Stimulated activated CD8-positive, alpha-beta memory T cell treated with anti-CD3 and anti-CD28 coated beads, Interleukin-7, amount 100 ng/mL, for 24 hours (primary cell): ENCODE data around the gene TEX53.

ENCODE experiments used
- DNase-seq: peaks from one replicate; pipeline ENCODE4 v3.0.0-alpha.2; 2020; ENCODE audit warnings: low read depth

Gene TEX53

DNA sequence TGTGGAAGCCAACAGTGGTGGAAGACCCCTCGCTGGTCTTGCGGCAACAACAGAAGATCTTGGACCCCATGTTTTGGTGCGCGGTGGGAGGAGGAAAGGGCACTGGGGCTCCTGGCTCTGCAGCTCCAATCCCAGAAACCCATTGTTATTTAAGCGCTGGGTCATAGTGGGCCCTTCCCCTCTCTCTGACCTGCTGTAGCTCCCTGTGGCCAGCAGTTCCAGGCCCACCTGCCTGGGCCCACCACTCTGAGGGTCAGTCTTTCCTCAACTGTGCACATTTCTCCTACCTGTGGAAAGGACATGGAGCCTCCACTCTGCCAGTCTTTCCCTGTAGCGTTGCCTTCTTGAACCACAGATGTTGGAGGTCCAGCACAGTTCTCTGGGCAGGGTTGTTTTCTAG, at the start of gene TEX53:
Gene TEX53 (minus strand): TSS at position 101 of the 400 bp plus-strand sequence. CDS start 31 bp downstream, at position 70.
- no peak for DNase-seq

DNA sequence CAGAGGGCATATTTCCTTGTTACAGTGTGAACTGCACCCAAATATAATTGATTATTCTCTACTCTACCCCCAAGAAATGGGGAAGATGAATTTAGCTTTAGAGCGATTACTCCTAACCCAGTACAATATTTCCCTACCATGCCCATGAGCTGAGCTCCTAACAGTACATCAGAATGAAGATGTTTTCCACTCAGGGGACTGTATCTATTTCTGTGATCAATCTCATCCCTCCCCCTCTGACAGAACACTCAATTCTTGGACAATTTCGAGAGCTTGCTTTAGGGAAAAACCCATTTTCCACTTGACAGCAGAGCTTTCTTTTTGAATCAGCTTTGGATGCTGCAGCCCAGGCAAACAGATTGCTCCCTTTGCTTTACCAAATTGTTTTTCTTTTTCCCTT, 49.1 kb upstream of the TEX53 start:
- DNase-seq = no peak

DNA sequence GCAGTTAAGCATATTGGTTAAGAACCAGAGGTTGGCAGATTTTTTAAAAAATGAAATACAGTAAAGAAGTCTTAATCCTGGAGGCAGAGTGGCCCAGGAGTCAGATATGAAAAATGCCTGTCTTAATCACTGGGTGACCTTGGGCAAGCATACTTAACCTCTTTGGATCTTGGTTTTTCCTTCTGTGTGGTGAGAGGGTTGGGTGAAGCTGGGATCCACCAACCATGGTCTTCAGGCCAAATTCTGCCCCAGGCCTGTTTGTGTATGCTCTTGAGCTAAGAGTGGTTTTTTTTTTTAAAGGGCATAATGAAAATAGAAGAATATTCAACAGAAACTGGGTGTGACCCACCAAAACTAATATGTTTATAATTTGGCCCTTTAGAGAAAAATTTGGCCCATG, 44.4 kb upstream of the TEX53 start:
- DNase-seq = no peak

DNA sequence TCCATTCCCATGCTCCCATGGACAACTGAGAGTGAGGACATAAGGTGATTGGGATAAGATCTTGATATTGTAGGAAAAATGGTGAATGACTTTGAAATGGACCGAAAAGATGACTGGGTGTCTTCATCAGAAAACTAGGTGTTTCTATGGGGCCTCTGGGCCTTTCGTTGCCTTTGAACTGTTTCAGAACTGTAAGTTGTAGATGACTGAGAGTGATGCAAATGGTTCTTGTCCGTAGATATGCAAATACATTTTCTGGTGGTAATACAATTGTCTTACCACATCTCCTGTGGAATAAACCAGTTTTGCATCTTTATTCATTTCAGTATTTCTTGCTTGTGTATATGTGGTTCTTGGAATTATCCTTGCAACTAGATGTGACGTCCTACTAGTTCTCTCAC, 40.3 kb upstream of the TEX53 start:
- no peak for DNase-seq

DNA sequence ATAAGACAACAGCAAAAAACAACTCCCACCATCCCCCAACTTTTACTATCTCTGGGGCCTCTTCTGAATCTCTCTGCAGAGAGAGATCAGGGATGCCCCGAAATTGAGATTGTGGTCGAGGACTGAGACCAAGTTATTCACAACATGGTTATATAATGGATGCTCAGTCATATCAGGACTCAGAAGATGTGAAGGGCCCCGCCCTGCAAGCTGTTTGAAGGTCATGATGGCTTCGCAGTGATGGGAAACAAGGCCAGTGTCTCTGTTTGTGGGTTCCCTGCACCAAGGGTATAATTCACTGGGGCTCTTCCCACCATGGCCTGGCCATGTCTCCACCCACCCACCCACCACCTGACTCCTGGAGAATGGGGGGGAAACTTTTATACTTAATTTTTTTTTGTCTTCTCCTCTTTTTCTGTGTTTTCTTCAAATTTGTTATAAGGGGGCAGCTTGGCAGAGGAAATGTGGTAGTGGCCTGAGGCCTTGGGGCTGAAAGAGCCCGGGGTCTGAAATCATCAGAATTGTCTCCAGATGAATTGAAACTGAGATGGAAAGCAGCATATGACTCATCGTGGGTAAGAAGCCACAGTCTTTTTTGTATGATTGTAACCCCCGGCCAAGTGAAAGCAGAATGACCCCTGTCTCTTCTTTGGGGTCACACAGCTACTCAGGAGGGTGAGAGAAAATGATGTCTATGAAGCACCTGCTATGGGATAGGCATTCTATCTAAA, 39.4 kb upstream of the TEX53 start:
- no peak for DNase-seq

DNA sequence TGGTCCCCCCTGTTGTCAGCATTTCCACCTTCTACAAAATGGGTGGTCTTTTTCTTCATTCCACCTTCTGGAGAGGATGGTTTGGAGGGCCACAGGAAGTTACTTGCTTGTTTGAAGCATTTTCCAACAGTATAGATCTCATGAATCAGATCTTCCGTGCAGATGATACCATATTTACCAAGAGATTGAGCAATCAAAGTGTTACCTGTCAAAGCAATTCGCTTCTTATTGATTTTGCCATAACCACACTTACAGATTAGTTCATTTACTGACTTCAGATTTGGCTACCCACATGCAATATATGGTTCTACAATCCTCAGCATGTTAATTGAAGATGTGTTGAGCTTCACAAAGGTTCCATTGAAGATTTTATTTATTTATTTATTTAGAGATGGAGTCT, 38.3 kb upstream of the TEX53 start:
- no peak for DNase-seq

DNA sequence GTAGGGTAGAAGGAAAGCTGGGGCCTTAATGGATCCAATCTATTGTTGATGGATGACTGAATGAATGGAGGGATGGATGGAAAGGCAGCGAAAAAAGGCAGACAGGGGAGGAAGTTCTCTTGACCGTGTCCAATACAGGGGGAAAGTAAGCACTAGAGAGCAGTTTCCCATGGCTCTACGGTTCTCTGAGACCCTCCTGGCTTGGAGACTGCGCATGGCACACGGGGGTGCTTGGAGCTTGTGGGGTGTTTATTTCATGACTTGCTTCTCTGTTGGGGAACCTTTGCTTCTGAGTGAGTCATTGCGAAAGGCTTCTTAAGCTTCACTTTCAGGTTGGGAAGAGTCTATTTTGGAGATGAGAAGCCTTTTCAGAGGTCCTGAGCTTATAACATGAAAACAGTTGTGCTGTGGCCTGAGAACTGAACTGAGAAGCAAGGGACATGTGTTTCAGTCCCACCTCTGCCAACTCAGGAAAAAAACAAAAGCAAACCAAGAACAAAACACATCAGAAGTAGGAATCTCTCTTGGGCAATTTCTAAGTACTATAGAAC, 37.2 kb upstream of the TEX53 start:
- DNase-seq = no peak

DNA sequence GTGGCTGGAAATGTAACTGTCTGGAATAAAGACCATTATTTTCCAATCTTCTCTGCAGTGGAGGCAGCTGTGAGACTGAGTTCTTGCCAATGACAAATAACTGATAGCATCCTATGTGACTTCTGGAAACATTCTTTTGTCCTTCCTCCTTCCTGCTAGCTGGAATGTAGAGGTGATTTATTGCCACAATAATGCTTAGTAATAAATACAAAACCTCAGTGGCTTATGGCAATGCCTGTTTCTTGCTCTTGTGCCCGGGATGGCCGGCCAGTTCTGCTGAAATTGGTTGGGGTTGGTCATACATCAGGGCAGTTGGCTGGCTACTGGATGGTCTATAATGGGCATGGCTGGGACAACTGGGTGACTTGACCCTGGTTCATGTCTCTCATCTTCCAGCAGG, 36.5 kb upstream of the TEX53 start:
- DNase-seq = no peak

DNA sequence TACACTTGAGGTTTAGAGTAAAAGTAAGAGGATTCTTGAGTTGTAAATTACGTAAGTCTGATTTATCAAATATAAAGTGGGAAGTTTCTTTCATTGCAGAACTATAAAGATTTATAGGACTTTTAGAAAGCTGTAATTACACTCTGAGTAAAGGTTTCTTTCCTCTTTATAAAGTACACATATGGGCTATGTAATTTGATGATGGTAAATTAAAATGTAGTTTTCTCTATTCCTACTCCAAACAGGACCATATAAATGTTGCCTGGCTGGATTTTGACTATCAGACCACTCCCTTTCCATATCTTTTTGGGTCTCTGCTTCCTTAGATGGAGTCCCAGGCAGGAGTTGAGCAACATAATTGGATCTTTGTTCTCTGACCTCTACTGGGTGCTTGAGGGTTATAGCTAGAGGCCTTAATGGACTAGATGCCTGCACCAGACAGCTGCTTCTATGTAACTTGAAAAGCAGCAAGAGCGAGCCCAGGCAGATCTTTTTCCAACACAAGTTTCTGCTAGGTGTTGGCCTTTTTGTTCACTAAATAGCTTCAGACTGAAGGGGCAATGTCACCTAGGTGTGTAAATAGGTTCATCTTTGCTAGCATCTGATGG, 35.7 kb upstream of the TEX53 start:
- DNase-seq = no peak

DNA sequence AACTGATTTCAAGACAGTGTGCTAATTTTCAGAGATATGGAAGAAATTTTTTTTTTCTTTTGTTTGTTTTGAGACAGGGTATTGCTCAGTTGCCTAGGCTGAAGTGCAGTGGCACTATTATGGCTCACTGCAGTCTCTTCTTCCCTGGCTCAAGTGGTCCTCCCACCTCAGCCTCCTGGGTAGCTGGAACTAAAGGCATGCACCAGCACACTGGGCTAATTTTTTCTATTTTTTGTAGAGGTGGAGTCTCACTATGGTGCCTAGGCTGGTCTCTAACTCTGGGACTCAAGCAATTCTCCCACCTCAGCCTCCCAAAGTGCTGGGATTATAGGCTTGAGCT, 34.3 kb upstream of the TEX53 start:
- no peak for DNase-seq

DNA sequence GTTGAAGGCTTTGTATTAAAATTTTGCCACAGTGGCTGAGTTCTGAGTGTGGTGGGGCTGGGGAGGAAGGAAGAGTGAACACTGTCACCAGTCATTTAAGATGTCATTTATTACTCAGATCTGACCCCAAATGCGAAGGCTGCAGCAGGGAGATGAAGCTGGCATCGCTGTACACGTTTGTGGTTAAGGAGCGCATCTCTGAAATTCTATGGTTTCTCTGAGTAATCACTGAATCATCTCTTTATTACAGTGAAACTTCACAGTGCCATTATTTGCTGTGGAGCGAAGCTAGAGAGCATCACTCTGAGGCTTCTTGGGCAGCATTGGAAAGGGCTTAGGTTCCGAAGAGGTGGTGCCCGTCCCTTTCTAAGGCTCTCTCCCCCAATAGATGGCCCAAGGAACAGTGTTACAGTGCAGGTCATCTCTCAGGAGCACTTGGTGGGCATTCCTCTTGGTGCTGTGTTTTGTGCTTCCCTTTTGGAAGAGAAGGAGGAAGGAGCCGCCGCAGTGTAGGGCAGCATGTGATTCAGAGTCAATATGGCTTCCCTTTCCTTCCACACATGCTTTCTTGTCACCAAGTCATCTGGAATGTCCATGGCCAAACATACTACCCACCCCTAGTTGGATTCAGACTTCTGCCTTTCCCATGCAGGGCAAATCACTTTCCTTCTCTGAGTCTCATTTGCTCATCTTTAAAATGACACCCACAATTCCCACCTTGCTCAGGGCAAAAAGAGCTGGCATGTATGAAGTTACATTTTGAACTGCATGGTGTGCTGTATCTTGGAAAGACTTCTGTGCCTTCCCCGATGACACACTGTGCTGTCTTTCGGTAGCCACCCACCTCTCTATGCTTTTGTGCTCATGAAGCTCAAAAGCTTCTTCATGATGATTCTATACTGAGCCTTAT, 33.7 kb upstream of the TEX53 start:
- no peak for DNase-seq

DNA sequence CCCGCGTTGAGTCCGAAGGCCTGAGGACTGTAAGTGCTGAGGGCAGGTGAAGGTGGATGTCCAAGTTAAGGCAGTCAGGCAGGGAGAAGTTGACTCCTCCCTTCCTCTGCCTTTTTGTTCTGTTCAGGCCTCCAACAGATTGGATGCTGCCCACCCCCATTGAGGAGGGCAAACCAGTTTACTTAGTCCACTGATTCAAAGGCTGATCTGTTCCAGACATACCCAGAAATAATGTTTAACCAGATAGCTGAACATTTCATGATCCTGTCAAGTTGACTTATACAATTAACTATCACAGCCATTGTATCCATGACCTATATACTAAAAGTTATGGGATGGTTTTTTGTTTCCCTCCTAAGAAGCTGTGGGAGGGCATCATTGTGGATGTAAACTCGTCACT, 32.7 kb upstream of the TEX53 start:
- DNase-seq = no peak

DNA sequence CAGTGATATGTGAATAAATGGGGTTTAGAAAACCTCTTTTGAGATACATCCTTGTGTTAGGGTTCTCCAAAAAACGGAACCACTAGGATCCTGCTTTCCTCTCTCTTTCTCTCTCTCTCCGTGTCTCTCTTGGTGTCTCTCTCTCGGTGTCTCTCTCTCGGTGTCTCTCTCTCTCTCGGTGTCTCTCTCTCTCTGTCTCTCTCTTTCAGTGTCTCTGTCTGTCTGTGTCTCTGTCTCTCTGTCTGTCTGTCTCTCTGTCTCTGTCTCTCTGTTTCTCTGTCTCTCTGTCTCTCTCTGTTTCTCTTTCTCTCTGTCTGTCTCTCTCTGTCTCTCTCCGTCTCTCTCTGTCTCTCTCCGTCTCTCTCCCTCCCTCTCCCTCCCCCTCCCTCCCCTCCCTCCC, 32.2 kb upstream of the TEX53 start:
- no peak for DNase-seq

DNA sequence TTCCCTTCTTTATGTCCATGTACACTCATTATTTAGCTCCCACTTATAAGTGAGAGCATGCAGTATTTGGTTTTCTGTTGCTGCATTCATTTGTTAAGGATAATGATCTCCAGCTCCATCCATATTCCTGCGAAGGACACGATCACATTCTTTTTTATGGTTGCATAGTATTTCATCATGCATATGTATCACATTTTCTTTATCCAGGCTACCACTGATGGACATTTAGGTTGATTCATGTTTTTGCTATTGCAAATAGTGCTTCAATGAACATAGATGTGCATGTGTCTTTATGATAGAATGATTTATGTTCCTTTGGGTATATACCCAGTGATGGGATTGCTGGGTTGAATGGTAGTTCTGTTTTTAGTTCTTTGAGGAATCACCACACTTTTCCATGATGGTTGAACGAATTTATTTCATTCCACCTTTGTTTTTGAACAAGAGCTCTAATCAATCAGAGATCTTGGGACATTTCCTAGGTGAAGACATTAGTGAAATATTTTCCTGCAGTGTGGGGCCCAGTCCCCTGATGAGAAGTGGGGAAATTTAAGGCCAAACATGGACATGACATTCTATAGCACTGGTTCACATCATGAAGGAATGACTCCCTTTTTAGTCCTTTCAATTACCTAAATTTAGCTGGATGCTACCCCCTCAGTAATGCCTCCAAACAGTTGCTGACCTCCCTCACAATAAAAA, 31.5 kb upstream of the TEX53 start:
- DNase-seq = no peak

DNA sequence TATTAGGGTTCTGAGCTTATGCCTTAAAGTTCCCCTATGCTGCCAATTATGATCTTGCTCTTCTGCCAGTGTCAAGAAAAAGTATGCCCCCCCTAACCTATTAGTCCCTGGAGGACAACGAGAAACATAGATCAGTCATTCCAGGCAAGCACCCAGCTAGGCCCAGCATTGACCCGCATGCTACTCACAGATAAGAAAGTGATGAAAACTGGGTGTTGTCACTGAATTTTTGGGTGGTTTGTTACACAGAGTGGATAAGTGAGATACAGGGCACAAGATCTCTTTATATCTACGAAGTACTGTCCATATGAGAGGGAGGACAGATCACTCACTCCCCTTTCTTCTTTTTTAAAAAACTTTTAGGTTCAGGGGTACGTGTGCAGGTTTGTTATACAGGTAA, 30.8 kb upstream of the TEX53 start:
- no peak for DNase-seq

DNA sequence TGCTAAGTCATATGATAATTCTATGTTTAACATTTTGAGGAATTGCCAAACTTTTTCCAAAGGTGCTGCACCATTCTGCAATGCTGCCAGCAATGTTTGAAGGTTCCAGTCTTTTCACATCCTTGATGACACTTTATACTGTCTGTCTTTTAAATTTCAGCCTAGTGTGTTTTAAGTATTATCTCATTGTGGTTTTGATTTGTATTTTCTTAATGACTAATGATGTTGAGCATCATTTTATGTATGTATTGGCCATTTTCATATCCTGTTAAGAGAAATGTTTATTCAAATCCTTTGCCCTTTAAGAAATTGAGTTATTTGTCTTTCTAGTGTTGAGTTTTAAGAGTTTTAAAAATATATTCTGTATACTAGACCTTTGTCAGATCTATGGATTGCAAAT, 29.4 kb upstream of the TEX53 start:
- DNase-seq = no peak

DNA sequence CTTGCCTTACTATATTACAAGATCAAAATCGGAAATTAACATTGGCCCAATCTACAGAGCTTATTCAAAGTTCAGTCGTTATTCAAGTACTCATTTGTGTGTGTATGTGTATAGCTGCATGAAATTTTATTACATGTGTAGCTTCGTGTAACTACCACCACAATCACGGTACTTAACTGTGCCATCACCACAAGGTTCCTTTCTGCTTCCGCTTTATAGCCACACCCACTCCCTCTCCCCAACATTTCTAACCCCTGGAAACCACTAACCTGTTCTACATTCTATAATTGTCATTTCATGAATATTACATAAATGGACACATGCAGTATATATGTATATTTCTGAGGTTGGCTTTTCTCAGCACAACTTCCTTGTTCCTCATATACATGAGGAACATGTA, 28.3 kb upstream of the TEX53 start:
- DNase-seq = no peak

DNA sequence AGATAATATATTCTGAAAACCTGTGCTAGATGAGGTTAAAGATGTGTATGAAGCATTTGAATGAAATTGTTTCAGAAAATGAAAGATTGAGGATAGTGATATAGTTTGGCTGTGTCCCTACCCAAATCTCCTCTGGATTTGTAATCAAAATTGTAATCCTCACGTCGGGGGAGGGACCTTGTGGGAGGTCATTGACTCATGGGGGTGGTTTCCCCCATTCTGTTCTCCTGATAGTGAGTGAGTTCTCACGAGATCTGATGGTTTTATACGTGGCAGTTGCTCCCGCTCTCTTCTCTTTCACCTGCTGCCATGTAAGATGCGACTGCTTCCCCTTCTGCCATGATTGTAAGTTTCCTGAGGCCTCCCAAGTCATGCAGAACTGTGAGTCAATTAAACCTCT, 26.4 kb upstream of the TEX53 start:
- no peak for DNase-seq

DNA sequence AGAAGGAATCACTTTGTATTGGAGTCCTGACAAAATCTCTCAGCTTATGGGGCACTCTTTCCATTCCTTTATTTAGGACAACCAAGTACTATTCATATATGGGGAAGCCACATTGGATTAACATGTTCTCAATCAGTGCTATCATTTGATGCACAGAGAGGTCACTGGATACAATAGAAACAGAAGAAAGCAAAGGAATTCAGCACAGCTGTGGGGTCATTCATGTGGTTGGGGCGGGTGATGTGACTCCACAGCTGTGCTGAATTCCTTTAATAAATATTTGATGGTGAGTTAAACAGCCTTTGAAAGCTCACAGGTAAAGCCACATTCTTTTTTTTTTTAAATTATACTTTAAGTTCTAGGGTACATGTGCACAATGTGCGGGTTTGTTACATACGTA, 25.2 kb upstream of the TEX53 start:
- DNase-seq = no peak

DNA sequence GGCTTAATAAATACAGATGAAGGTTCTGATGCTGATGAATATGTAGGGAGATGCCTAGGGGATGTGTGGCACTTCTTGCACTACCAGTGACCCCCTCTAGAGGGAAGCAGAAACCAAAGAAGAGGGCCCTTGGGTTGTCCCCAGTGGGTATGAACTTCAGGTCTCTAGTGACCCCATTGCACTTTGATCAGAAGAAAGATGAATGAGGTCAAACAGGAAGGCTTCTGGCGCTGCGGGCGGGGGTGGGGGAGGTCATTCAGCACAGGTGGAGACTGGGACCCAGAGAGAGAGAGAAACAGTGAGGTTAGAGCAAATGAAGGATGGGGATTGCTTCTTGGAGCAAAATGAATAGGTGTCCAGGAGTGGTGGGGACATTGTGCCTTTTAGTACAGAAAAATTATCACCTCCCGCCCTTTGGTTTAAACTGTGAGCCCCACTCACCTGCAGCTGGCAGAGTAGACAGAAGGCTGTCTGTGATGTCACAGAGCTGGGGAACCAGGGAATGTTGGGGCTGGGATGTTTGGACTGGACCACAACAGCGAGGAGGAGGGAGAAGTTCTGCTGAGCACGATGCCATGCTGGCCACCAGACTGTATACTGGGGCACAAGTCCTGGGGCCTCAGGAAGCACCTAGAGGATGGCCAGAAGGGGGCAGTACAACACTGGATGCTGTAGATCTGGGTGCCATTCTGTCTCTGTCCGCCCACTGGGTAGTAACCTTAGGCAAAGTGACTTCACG, 24.2 kb upstream of the TEX53 start, which contains the start of gene TEX48:
Gene TEX48 (minus strand): TSS at position 599 of the 739 bp plus-strand sequence. CDS start 10,469 bp downstream, outside the sequence.
- DNase-seq = peak; percentile 60

DNA sequence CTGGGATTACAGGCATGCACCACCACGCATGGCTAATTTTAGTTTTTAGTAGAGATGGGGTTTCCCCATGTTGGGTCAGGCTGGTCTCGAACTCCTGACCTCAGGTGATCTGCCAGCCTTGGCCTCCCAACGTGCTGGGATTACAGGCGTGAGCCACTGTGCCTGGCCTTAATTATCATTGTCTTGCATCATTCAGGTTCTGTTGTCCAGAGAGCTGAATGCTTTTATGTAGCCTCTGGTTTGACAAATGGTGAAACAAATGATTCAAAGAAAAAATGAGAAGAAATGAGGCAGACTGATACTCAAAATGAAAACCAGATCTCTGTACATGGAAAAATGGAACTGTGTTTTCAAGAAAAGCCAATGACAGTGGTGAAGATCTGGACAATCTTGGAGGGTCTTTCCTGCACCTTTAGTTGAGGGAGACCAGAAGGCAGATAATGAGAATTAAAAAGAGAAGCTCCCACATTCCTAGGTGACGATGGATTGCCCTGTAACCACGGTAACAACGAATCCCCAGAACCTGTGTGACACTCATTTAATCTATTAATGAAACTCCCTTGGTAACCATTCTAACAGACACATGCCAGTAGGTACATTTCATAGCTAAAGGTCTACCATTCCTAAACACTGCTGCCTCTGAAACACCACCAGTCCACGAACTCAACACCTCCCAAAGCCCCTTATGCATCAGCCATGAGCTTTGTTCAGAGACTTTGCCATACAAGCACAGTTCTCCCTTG, 22.8 kb upstream of the TEX53 start:
- no peak for DNase-seq
